Upper lobe of right lung (tissue), 1 donor: ENCODE measurements around the gene CLTCL1. TPM values are rescaled to one million over a fixed set of nuclear protein-coding genes. Genes with fewer than 3 reads are reported as not detected.

ENCODE experiments used
- ATAC-seq: fragments of 200-7000 bp; cut with Tn5 transposase; one replicate; pipeline ENCODE4 v1.9.1; 2020; ENCODE audit warnings: mild to moderate bottlenecking, moderate library complexity
- DNase-seq: peaks from one replicate; pipeline ENCODE4 v3.0.0-alpha.2; 2020
- H3K27ac ChIP-seq: fragments of 200-600 bp; one replicate; pipeline ENCODE4 v1.8.0; 2022
- H3K27me3 ChIP-seq: fragments of 200-600 bp; one replicate; pipeline ENCODE4 v1.8.0; 2022; ENCODE audit warnings: mild to moderate bottlenecking
- H3K36me3 ChIP-seq: fragments of 200-600 bp; one replicate; pipeline ENCODE4 v1.8.0; 2022
- H3K4me1 ChIP-seq: fragments of 200-600 bp; one replicate; pipeline ENCODE4 v1.8.0; 2022
- H3K4me3 ChIP-seq: fragments of 200-600 bp; one replicate; pipeline ENCODE4 v1.8.0; 2022; ENCODE audit warnings: mild to moderate bottlenecking
- H3K9me3 ChIP-seq: fragments of 200-600 bp; one replicate; pipeline ENCODE4 v1.8.0; 2022
- intact Hi-C: fragments of 100-400 bp; cut with DNase I; formaldehyde crosslinking; loops from one replicate; pipeline ENCODE4 v1.11.0; 2022
- total RNA-seq: library from RNA; stranded (reverse); fragmentation: NEBNext Ultra II Directional; extraction: Animal tissue kit (Norgen Biotek cat#: 25700); gene quantifications from one replicate; pipeline ENCODE4 v1.2.1, GENCODE V29; 2021
- TF ChIP-seq, protein P1 (sequence below): fragments of 200-600 bp; IDR thresholded peaks from one replicate; pipeline ENCODE4 v1.8.0; 2022; ENCODE audit warnings: antibody characterized with exemption
- donor health status: DM: no; HTN: yes; CAD: no; lungs with severe emphysema.

The CLTCL1 gene
- total RNA-seq, 1 donor from 2014 or later, result 4.3 TPM

DNA sequence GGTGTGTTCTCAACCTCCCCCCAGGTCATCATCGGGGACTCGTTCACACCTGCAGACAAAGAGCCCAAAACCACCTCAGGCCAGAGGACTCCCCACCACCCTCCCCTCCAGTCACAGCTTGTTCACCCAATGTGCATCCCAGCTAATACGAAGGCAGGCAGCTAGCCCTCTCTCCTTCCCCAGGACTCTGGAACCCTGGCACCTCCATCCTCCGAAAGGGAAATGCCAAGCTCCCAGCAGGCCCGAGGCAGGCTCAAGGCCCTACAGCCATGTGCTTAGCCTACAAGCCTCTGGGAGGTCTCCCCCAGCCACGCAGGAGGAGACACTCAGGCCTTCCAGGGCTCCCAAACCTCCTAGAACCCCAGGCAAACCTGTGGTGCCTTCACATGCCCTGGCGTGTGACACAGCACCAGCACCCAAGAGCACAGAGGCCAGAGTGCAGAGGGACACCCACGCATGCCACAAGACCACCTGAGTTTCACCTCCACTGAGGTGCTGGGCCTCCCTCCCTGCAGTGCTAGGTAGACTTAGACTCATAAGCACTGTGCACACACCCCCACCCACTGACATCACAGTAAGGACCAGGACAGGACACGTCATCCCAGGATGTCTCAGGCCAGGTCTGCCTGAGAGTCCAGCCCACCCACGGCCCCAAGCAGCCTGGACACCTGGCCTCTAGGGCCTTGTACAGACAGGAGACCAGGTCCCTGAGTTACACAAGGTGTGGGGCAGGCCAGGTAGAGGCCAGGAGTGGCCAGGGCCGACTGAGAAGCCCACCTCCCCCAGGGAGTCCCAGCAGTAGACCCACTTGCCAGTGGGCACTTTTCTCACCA, 153.9 kb downstream of the CLTCL1 start:
- peaks cover 99% of the 10 kb centered on the region for H3K36me3 ChIP-seq
- no peaks in the 10 kb centered on the region for H3K27me3 ChIP-seq
- H3K9me3 ChIP-seq, result no peaks in the 10 kb centered on the region
- ATAC-seq (no peak), DNase-seq (no peak)
- H3K27ac ChIP-seq, result no peak overlapping the region
- intact Hi-C loops, result no loop called here
- H3K4me1 ChIP-seq, result no peaks in the 10 kb centered on the region
- TF ChIP-seq, protein P1, sequence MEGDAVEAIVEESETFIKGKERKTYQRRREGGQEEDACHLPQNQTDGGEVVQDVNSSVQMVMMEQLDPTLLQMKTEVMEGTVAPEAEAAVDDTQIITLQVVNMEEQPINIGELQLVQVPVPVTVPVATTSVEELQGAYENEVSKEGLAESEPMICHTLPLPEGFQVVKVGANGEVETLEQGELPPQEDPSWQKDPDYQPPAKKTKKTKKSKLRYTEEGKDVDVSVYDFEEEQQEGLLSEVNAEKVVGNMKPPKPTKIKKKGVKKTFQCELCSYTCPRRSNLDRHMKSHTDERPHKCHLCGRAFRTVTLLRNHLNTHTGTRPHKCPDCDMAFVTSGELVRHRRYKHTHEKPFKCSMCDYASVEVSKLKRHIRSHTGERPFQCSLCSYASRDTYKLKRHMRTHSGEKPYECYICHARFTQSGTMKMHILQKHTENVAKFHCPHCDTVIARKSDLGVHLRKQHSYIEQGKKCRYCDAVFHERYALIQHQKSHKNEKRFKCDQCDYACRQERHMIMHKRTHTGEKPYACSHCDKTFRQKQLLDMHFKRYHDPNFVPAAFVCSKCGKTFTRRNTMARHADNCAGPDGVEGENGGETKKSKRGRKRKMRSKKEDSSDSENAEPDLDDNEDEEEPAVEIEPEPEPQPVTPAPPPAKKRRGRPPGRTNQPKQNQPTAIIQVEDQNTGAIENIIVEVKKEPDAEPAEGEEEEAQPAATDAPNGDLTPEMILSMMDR, result no peak
- H3K4me3 ChIP-seq, result no peak overlapping the region

DNA sequence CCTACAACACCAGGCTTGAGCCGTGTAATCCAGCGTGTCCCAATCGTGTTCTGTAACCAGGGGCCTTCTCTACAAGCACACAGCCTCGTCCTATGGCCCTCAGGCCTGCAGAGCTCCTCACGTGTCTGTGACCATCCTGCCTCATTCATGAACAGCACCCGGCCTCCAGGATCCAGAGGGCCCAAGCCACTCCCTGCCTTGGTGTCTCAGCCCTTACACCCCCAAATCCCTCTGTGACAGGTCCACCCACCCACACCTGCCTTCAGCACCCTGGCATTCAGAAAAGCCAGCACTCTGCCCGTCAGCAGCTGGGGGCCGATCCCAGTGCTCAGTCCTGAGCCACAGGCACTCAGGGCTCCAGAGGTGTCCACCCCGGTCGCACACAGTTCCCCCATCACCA, 154.6 kb downstream of the CLTCL1 start:
- ATAC-seq (no peak), DNase-seq (no peak)
- Histone ChIP-seq H3K27me3 (no peaks in the 10 kb centered on the region), H3K27ac (no peak overlapping the region), H3K4me1 (no peaks in the 10 kb centered on the region), H3K4me3 (no peak overlapping the region), H3K36me3 (peaks cover 94% of the 10 kb centered on the region), H3K9me3 (no peaks in the 10 kb centered on the region)
- TF ChIP-seq, protein P1, result no peak
- intact Hi-C loops, result no loop called here

DNA sequence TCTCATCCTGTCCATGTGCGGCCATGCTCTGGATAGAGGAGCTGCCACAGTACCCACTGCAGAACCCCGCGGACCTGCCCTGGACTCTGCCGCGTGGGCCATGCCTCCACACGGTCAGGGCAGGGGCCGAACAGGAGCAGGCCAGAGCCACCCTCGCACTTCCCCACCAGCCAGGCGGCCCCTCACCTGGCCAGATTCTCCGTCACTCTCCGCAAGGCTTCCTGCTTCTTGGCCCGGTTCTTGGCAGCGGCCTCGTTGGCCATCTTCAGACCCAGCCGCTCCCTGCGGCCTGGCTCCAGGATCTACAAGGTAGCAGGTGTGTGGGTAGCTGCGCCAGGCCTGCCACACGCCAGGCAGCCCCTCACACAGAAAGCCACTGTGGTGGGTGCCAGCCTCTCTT, 156.6 kb downstream of the CLTCL1 start:
- TF ChIP-seq, protein P1, result no peak
- ATAC-seq (no peak), DNase-seq (no peak)
- H3K27ac ChIP-seq, result no peak overlapping the region
- H3K9me3 ChIP-seq, result no peaks in the 10 kb centered on the region
- no peaks in the 10 kb centered on the region for H3K27me3 ChIP-seq
- H3K4me3 ChIP-seq, result no peak overlapping the region
- H3K4me1 ChIP-seq, result no peaks in the 10 kb centered on the region
- intact Hi-C loops, result no loop called here
- H3K36me3 ChIP-seq, result peaks cover 73% of the 10 kb centered on the region

DNA sequence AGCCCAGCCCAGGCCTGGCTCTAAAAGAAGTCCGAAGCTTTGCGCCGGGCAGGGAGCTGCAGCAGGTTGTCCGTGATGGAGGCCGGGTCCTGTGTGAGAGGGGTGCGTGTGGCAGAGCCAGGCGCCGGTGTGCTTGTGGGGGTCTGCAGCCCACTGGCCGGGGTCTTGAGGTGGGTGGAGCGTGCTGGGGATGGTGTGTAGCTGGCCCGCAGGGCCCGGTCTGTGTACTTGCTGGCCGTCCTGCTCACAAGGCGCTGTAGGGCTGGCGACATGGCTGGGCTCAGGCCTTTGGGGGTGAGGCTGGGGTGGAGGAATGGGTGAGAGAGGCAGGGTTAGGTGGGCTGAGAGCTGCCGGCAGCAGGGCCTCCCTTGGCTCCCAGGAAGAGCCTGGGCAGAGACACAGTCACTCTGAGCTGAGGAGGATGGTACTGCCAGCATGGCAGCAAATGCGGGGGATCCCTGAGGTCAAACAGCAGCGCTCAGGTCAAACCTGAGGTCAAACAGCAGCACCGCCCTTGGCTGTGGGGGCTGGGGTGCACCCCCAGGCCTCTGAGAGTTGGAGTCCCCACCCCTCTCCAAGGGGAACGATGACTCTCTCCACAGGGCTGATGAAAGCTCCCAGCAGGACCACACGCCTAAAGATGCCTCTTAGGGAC, 157.2 kb downstream of the CLTCL1 start:
- Histone ChIP-seq H3K27me3 (no peaks in the 10 kb centered on the region), H3K4me1 (no peaks in the 10 kb centered on the region), H3K27ac (no peak overlapping the region), H3K4me3 (no peak overlapping the region), H3K9me3 (no peaks in the 10 kb centered on the region), H3K36me3 (peaks cover 67% of the 10 kb centered on the region)
- TF ChIP-seq, protein P1, result no peak
- DNase-seq (no peak), ATAC-seq (no peak)
- intact Hi-C loops, result no loop called here

DNA sequence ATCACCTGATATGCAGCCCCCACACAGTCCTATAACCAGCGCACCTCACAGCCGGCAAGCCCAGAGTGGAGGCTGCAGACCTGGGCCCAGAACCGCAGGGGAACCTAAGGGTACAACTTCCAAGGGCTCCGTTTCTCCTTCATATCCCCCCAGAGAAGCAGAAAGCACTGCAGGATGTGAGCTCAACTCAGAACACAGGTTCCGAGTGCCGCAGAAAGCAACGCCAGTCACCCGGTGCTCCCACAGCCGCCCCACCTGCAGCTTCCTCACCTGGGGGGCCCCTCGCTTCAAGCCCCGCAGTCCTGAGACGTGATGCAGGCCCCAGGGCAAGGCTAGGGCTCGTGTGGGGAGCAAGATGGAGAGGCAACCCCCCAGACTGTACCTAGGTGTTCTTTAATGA, 158.0 kb downstream of the CLTCL1 start:
- DNase-seq (no peak), ATAC-seq (no peak)
- Histone ChIP-seq H3K9me3 (no peaks in the 10 kb centered on the region), H3K36me3 (peaks cover 60% of the 10 kb centered on the region), H3K4me1 (no peaks in the 10 kb centered on the region), H3K27ac (no peak overlapping the region), H3K4me3 (no peak overlapping the region), H3K27me3 (no peaks in the 10 kb centered on the region)
- intact Hi-C loops, result no loop called here
- TF ChIP-seq, protein P1, result no peak
